C4-2B (cell line): ENCODE data around the gene PSKH1.

Source experiments
- CTCF ChIP-seq: fragments of 450-650 bp; conservative IDR thresholded peaks from 2 replicates; pipeline ENCODE4 v1.5.1; 2017; ENCODE audit warnings: mild to moderate bottlenecking
- ZFX ChIP-seq: fragments of 450-650 bp; IDR thresholded peaks from 2 replicates; pipeline ENCODE4 v1.6.1; 2017

DNA sequence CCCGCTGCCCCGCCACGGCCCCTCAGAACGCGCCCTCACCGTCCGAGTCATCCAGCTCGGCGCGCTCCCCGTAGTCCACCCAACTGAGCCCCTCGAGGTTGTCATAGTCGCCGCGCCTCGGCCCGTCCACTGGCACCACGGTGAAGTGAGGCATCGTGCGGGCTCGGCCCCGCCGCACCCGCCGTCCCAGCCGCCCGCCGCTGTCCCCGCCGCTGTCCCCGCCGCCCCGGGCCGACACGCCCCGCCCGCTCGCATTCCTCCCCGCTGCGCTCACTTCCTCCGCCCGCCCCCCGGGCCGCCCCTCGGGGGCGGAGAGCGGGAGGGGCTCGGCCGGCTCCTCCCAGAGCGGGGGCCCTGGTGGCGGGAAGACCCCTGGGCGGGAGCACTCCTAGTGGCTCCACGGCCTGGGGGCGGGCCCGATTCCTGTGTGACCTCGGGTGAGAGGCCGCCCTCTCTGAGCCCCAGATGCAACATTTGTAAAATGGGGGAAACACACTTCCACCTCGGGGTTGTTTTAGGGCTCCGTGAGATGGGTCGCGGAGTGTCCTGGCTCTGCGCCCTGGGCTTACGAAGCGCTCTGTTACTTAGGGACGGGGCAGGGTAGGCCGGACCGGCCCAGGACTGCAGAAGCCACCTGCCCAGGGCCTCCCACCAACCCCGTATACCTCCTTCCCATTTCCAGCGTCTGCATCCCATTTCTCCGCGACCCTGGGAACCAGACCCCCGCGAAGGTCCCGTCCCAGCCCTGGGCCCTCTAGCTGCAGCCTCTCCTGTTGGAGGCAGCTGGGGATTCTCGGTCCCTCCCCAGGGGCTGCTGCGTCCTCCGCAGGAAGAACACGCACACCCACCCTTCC is 75.6 kb downstream of the PSKH1 start, which contains the start of gene SLC12A4:
- TF ChIP-seq CTCF (no peak), ZFX (no peak)
